Fibroblast of lung (primary cell): Measurements from ENCODE around the gene DMAC2. TPM values are rescaled to one million over a fixed set of nuclear protein-coding genes. Genes with fewer than 3 reads are reported as not detected.
A peak's percentile ranks its signal among the peaks of the same experiment; 100 is the strongest.

ENCODE experiments used
- DNase-seq, 2 donors: peaks; one replicate each; pipeline versions ENCODE4 v3.0.0 to v3.0.0-alpha.2; 2010; ENCODE audit warnings: low read depth in 2 of 2
- H2AFZ ChIP-seq: 2 replicates; pipeline ENCODE4 v1.5.1; 2012; ENCODE audit warnings: low read length, control low read depth, inconsistent platforms
- H3K27ac ChIP-seq: 2 replicates; pipeline ENCODE4 v1.5.1; 2011; ENCODE audit warnings: low read length, control low read depth; ENCODE audit not compliant: insufficient read depth
- H3K27me3 ChIP-seq: 2 replicates; pipeline ENCODE4 v1.5.1; 2011; ENCODE audit warnings: mild to moderate bottlenecking, low read length; ENCODE audit not compliant: control insufficient read depth, insufficient read depth
- H3K36me3 ChIP-seq: 2 replicates; pipeline ENCODE4 v1.5.1; 2011; ENCODE audit warnings: low read length; ENCODE audit not compliant: control insufficient read depth, insufficient read depth
- H3K4me1 ChIP-seq: 2 replicates; pipeline ENCODE4 v1.5.1; 2011; ENCODE audit warnings: low read length; ENCODE audit not compliant: control insufficient read depth, insufficient read depth; ENCODE audit errors: extremely low read depth
- H3K4me2 ChIP-seq: 2 replicates; pipeline ENCODE4 v1.5.1; 2011; ENCODE audit warnings: low read length, control low read depth; ENCODE audit not compliant: insufficient read depth; ENCODE audit errors: extremely low read depth
- H3K4me3 ChIP-seq, 4 experiments: fragments of 200-600 bp in 1 of 4; sonication (generic) in 1 of 4; replicated peaks in 1 of 4; 2 replicates each; pipeline ENCODE4 v1.5.1; 2011 to 2016; ENCODE audit warnings: low read length in 4 of 4, low read depth in 3 of 4, mild to moderate bottlenecking in 3 of 4, control low read depth in 2 of 4, inconsistent platforms in 1 of 4, mixed read lengths in 1 of 4; ENCODE audit not compliant: insufficient read depth in 1 of 4; ENCODE audit errors: control extremely low read depth in 1 of 4
- H3K79me2 ChIP-seq: 2 replicates; pipeline ENCODE4 v1.5.1; 2012; ENCODE audit warnings: mild to moderate bottlenecking, low read length, inconsistent platforms; ENCODE audit not compliant: control insufficient read depth, insufficient read depth
- H3K9ac ChIP-seq: 2 replicates; pipeline ENCODE4 v1.5.1; 2011; ENCODE audit warnings: mild to moderate bottlenecking, low read length, control low read depth; ENCODE audit not compliant: insufficient read depth
- H3K9me3 ChIP-seq: 2 replicates; pipeline ENCODE4 v1.5.1; 2012; ENCODE audit warnings: low read depth, low read length; ENCODE audit not compliant: control insufficient read depth, insufficient read depth
- H4K20me1 ChIP-seq: 2 replicates; pipeline ENCODE4 v1.5.1; 2011; ENCODE audit warnings: low read length; ENCODE audit not compliant: control insufficient read depth, insufficient read depth; ENCODE audit errors: extremely low read depth
- CTCF ChIP-seq, 2 donors: IDR thresholded peaks in 1 of 2; conservative IDR thresholded peaks in 1 of 2; 1 replicate in 1 of 2; 2 replicates in 1 of 2; pipeline ENCODE4 v1.5.1; 2011 to 2012; ENCODE audit warnings: low read length in 2 of 2, control low read depth in 1 of 2, inconsistent platforms in 1 of 2, low read depth in 1 of 2, mild to moderate bottlenecking in 1 of 2
- EZH2 ChIP-seq: IDR thresholded peaks from 2 replicates; pipeline ENCODE4 v1.5.1; 2012; ENCODE audit warnings: low read length, control low read depth, mild to moderate bottlenecking; ENCODE audit errors: missing control alignments
- polyA plus RNA-seq, 2 donors: library from polyadenylated mRNA; depleted of rRNA in 1 of 2; stranded (reverse) in 1 of 2; unstranded in 1 of 2; fragments of >200 nt; gene quantifications; 2 replicates each; pipeline ENCODE4 v1.2.1, GENCODE V29; 2011 to 2012; ENCODE audit warnings: missing spikeins in 1 of 2
- total RNA-seq: library from RNA; depleted of rRNA; stranded (reverse); fragments of >200 nt; gene quantifications from 2 replicates; pipeline ENCODE4 v1.2.1, GENCODE V29; 2014

Gene DMAC2
- total and polyA plus RNA-seq, 2 donors (not counting 1 experiment from before 2014, with no cell fraction given), result 31.0 to 52.3 TPM

- no peak overlapping the region for H3K9ac ChIP-seq
Observed at GRCh38 chr19:41430922-41431321, 8.8 kb downstream of the DMAC2 start.

GRCh38 chr19:41428481-41428859, 11.2 kb downstream of the DMAC2 start:
- Histone ChIP-seq H3K79me2 (no peaks in the 10 kb centered on the region), H3K4me3 (peak overlapping the region in 1 of 4 experiments; percentile 60), H2AFZ (no peak overlapping the region), H3K9ac (no peak overlapping the region), H3K4me1 (peaks cover 9% of the 10 kb centered on the region), H3K36me3 (peaks cover 21% of the 10 kb centered on the region), H3K4me2 (peak overlapping the region; percentile 66), H3K27me3 (no peaks in the 10 kb centered on the region), H3K27ac (no peak overlapping the region), H4K20me1 (no peaks in the 10 kb centered on the region), H3K9me3 (no peaks in the 10 kb centered on the region)
- DNase-seq, result no peak
- TF ChIP-seq CTCF (conservative IDR thresholded peaks at IDR 0.05 in 1 of 2, IDR thresholded peaks at IDR 0.05 in 1 of 2; ENCODE audit: low read depth in 1 of 2, low read length in 2 of 2) (no peak), EZH2 (no peak)

More at GRCh38 chr19:41430922-41431321, 8.8 kb downstream of the DMAC2 start:
- no peak for DNase-seq
- H3K4me2 ChIP-seq, result no peak overlapping the region
- H3K4me3 ChIP-seq, result no peak overlapping the region
- peaks cover 10% of the 10 kb centered on the region for H3K36me3 ChIP-seq
- no peak overlapping the region for H3K27ac ChIP-seq
- TF ChIP-seq EZH2 (no peak), CTCF (conservative IDR thresholded peaks at IDR 0.05 in 1 of 2, IDR thresholded peaks at IDR 0.05 in 1 of 2; ENCODE audit: low read depth in 1 of 2, low read length in 2 of 2) (no peak)
- H2AFZ ChIP-seq, result no peak overlapping the region
- no peaks in the 10 kb centered on the region for H3K79me2 ChIP-seq
- H4K20me1 ChIP-seq, result no peaks in the 10 kb centered on the region
- H3K4me1 ChIP-seq, result peaks cover 9% of the 10 kb centered on the region
- no peaks in the 10 kb centered on the region for H3K9me3 ChIP-seq
- H3K27me3 ChIP-seq, result no peaks in the 10 kb centered on the region

GRCh38 chr19:41427647-41428480, 11.8 kb downstream of the DMAC2 start:
- Histone ChIP-seq H3K27me3 (no peaks in the 10 kb centered on the region), H2AFZ (peak overlapping the region; percentile 34), H3K9me3 (no peaks in the 10 kb centered on the region), H3K79me2 (no peaks in the 10 kb centered on the region), H3K4me3 (peak overlapping the region; percentile 4 to 60 (median 18)), H3K36me3 (peaks cover 21% of the 10 kb centered on the region), H4K20me1 (no peaks in the 10 kb centered on the region), H3K4me2 (peak overlapping the region; percentile 66), H3K4me1 (peaks cover 9% of the 10 kb centered on the region), H3K9ac (no peak overlapping the region), H3K27ac (peak overlapping the region; percentile 44)
- DNase-seq, result peak in 1 of 2 donors; percentile 27
- TF ChIP-seq EZH2 (no peak), CTCF (conservative IDR thresholded peaks at IDR 0.05 in 1 of 2, IDR thresholded peaks at IDR 0.05 in 1 of 2; ENCODE audit: low read depth in 1 of 2, low read length in 2 of 2) (no peak)
